Measurements from ENCODE around the gene KCNJ8.
"Not testable (repeated sequence)": the region's sequence is repeated elsewhere in the genome, so short reads cannot be mapped to it uniquely, and the experiment has no call there.

The KCNJ8 gene

GRCh38 chr12:21786041-21786531 is 11.6 kb upstream of the KCNJ8 start:
- no peak for DNase-seq (ENCODE audit: low read depth)

- not testable (repeated sequence) for DNase-seq (ENCODE audit: low read depth)
These were observed 8.2 kb upstream of the KCNJ8 start for GRCh38 chr12:21782723-21783122.

GRCh38 chr12:21780786-21781185 is 6.3 kb upstream of the KCNJ8 start:
- DNase-seq (ENCODE audit: low read depth) = no peak

GRCh38 chr12:21776175-21776574 is 1.7 kb upstream of the KCNJ8 start:
- no peak for DNase-seq (ENCODE audit: low read depth)

- no peak for DNase-seq (ENCODE audit: low read depth)
These were observed 771 bp upstream of the KCNJ8 start for GRCh38 chr12:21775133-21775820.

GRCh38 chr12:21773806-21774205 is 700 bp downstream of the KCNJ8 start:
- no peak for DNase-seq (ENCODE audit: low read depth)

- no peak for DNase-seq (ENCODE audit: low read depth)
These were observed 1.2 kb downstream of the KCNJ8 start for GRCh38 chr12:21773263-21773741.

GRCh38 chr12:21771311-21771710 is 3.2 kb downstream of the KCNJ8 start:
- no peak for DNase-seq (ENCODE audit: low read depth)

- DNase-seq (ENCODE audit: low read depth) = no peak
These were observed 5.2 kb downstream of the KCNJ8 start for GRCh38 chr12:21769307-21769706.

- DNase-seq (ENCODE audit: low read depth) = no peak
These were observed 8.1 kb downstream of the KCNJ8 start for GRCh38 chr12:21766403-21766802.

- DNase-seq (ENCODE audit: low read depth) = no peak
These were observed 9.6 kb downstream of the KCNJ8 start for GRCh38 chr12:21764950-21765349.

- no peak for DNase-seq (ENCODE audit: low read depth)
These were observed 10.4 kb downstream of the KCNJ8 start for GRCh38 chr12:21764065-21764464.

GRCh38 chr12:21763531-21763930 is 11.0 kb downstream of the KCNJ8 start:
- DNase-seq (ENCODE audit: low read depth) = no peak

GRCh38 chr12:21759737-21760136 is 14.8 kb downstream of the KCNJ8 start:
- DNase-seq (ENCODE audit: low read depth) = no peak

- DNase-seq (ENCODE audit: low read depth) = no peak
These were observed 16.8 kb downstream of the KCNJ8 start for GRCh38 chr12:21757735-21758134.

- DNase-seq (ENCODE audit: low read depth) = no peak
These were observed 17.8 kb downstream of the KCNJ8 start for GRCh38 chr12:21756699-21757098.

GRCh38 chr12:21751517-21751916 is 23.0 kb downstream of the KCNJ8 start:
- DNase-seq (ENCODE audit: low read depth) = no peak

- DNase-seq (ENCODE audit: low read depth) = no peak
These were observed 29.2 kb downstream of the KCNJ8 start for GRCh38 chr12:21745258-21745657.

- no peak for DNase-seq (ENCODE audit: low read depth)
These were observed 43.4 kb downstream of the KCNJ8 start for GRCh38 chr12:21731144-21731543.

GRCh38 chr12:21725731-21726130 is 48.8 kb downstream of the KCNJ8 start:
- no peak for DNase-seq (ENCODE audit: low read depth)

- no peak for DNase-seq (ENCODE audit: low read depth)
These were observed 55.4 kb downstream of the KCNJ8 start for GRCh38 chr12:21718944-21719650.

- DNase-seq (ENCODE audit: low read depth) = no peak
These were observed 56.1 kb downstream of the KCNJ8 start for GRCh38 chr12:21718403-21718802.

- DNase-seq (ENCODE audit: low read depth) = no peak
These were observed 56.7 kb downstream of the KCNJ8 start for GRCh38 chr12:21717767-21718166.

Data from non-pigmented ciliary epithelial cell (primary cell).